ENCODE results near the gene ZIC5. TPM values are rescaled to one million over a fixed set of nuclear protein-coding genes. Genes with fewer than 3 reads are reported as not detected.

Gene ZIC5
- total RNA-seq (2014; rRNA removed; shearing (Covaris generic)): 0.07 TPM in 1 of 2 replicates, not detected in the other

- DNase-seq (ENCODE audit: low read depth): no peak
Measured at GRCh38 chr13:99971576-99972189, at the start of gene ZIC5. Gene ZIC5 (minus strand): TSS chr13:99971767. CDS start chr13:99971603, 164 bp downstream.

GRCh38 chr13:100019780-100020356, 48.3 kb upstream of the ZIC5 start:
- DNase-seq (ENCODE audit: low read depth): no peak

GRCh38 chr13:100014621-100015020, 43.1 kb upstream of the ZIC5 start:
- peak; percentile 14 for DNase-seq (ENCODE audit: low read depth)

DNA sequence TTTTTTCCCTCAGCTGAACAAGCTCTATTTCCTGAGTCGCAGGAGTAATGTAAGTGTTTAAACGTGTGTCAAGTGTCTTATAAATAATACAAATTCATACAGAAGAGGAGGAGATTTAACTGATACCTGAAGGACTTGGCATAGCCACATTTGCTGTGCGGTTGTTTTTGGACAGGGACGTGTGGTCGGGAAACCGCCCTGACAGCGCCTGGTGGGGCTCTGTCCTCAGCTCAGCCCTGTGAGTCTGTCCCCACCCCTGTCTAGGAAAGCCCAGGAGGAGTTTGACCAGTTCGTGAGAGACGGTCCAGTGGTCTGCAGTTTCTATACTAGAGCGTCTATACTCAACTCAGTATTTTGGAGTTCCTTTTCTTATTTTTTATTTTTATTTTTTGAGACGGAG, 26.7 kb upstream of the ZIC5 start:
- no peak for DNase-seq (ENCODE audit: low read depth)

GRCh38 chr13:99997702-99998214, 26.2 kb upstream of the ZIC5 start:
- no peak for DNase-seq (ENCODE audit: low read depth)

DNA sequence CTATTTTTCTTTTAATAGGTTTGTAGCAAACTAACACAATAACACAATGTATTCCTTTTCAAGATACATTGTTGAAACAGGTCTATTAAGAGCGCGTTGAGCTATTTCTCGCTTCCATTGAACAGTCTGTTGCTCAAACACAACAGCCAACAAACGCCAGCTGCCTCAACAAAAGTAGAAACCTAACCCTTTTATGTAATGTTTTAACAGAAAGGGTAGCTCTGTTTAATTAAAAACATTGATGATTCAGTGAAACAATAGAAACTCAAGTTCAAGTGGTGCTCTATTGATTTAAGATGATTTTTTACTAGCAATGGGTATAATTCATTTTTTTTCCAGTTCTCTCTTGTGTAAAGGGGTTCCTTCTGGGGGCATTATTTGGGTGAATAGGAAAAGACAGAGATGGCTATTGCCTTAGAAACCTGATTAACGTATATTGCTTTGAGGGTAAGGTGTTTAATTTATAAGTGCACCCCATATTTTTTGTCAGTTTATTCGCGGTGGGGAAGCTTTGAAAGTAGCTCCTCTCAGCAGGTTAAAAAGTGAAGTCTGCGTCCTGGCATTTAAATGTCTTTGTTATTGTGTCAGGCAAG, 24.9 kb upstream of the ZIC5 start:
- no peak for DNase-seq (ENCODE audit: low read depth)

GRCh38 chr13:99995589-99996380, 24.2 kb upstream of the ZIC5 start:
- peak; percentile 30 for DNase-seq (ENCODE audit: low read depth)

- DNase-seq (ENCODE audit: low read depth): no peak
Measured at GRCh38 chr13:99995104-99995588, 23.6 kb upstream of the ZIC5 start.

DNA sequence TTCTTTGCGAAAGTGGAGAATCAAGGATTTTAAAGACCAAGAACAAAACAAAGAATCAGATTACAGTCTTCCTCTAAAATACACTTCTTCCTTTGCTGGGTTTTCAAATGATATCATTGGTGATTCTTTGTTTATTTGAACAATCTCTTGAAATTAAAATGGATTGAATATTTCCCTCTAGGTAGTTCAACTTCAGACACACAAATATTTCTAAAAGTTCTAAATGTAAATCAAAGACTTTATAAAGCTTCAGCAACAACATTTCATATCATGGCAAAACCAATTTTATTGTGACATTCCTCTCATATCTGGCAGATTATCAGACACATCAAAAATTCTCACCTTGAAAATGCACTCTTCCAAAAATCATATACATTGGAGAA, 23.1 kb upstream of the ZIC5 start:
- no peak for DNase-seq (ENCODE audit: low read depth)

DNA sequence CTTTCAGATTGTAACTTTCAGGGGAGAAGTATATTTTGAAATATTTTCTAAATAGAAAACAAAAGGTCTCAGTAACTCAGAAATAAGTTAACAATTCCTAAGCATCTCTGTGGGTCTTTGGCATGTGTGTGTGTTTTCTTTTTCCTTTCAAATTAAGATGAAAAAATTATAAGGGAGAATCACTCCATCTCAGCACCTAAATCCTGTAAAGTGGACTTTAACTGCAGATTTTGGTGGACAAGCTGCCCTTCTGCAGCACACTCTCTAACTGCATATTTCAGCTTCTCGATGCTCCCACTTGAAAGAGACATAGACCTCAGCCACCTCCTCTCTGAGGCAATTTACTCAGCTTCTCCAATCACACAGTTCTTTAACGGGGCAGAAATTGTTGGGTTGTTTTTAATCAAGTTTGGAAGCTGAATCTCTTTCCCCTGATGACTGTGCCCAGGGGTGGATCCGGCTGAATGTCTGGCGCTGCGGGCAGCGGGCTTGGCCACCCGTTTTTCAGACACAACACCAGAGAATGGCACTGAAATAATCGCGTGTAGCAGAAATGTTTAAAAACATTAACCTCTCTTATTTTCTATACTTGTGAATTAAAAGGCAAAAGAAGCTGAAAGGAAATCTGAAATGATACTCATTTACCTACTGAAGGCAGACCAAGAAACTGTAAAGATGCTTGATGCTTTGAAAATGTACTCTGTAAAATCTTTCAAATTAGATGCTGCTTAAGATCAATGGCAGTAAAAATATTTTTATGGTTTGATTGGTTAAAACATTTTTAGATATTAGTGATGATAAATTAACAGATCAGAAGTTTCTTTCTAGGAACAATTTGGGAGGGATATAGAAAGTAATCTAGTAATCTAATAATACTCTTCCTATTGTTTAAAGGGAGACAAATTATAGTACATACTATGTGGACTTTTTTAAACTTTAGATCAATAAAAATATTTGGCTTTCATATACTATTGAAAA, 22.4 kb upstream of the ZIC5 start:
- DNase-seq (ENCODE audit: low read depth): no peak

GRCh38 chr13:99992949-99993351, 21.4 kb upstream of the ZIC5 start:
- DNase-seq (ENCODE audit: low read depth): no peak

DNA sequence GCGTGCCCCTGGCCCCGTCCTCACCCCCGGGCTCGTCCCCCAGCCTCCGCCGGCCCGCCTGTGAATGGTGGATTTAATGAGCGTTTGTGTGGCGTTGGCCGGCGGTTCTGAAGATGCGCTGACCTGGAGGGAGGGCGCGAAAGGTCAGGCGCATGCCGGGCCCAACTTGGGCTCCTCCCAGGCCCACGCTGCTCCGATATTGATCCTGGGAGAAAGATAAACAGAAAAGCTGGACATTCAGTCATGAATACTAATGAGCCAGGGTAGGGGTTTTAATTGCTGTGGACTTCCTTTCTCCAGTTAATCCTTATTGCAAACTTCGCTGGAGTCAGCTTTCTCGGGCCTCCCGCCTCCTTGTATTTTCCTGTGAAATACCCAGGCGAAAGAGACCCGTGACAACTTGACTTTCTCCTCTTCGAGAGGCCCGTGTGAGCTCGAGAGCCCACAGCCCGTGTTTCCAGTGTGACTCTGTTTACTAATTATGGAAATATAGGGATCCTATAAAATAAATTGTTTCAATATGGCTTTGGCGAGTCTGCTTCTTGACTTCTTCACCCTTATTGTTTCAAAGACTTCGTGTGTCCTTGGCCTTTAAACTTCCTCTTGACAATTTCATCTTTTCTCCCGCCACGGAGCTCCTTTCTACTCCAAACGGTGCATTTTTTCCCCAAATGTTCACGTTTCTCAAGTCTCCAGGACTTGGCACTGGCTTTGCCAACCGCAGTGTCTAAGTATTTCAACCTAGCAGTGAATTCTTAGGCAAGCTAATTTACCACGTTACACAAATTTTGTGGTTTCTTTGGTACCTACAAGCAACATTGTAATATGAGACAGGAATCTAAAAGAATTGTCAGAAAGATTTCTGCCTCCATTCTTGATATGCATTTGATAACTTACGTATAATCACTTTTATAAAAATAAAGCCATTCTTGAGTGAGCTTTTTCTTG, 20.5 kb upstream of the ZIC5 start:
- DNase-seq (ENCODE audit: low read depth): no peak

- no peak for DNase-seq (ENCODE audit: low read depth)
Measured at GRCh38 chr13:99991013-99991827, 19.7 kb upstream of the ZIC5 start.

DNA sequence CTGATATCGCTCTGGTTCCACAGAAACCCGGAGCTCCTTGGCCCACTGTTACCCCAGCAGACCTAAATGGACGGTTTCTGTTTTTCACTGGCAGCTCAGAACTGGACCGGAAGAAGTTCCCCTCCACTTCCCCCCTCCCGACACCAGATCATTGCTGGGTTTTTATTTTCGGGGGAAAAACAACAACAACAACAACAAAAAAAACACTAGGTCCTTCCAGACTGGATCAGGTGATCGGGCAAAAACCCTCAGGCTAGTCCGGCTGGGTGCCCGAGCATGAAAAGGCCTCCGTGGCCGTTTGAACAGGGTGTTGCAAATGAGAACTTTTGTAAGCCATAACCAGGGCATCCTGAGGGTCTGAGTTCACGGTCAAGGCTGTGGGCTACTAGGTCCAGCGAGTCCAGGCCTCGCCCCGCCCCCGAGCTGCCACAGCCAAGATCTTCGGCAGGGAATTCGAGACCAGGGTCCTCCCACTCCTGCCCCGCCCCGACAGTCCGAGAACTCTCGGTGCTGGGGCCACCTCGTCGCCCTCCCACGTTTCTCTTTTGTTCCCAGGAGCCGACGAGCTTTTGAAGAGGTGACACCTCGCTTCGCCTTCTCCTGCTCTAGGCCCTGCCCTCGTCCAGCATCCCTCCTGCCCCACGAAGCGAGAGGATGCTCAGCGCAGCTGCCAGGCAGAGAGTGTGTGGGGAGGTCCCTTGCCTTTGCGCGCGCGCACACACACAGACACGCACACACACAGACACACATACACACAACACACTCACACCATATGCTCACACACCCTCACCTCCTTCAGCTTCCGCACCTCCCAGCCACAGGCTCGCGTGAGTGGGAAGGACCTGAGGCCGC, 18.8 kb upstream of the ZIC5 start:
- DNase-seq (ENCODE audit: low read depth): no peak

- no peak for DNase-seq (ENCODE audit: low read depth)
Measured at GRCh38 chr13:99989276-99990125, 17.9 kb upstream of the ZIC5 start.

DNA sequence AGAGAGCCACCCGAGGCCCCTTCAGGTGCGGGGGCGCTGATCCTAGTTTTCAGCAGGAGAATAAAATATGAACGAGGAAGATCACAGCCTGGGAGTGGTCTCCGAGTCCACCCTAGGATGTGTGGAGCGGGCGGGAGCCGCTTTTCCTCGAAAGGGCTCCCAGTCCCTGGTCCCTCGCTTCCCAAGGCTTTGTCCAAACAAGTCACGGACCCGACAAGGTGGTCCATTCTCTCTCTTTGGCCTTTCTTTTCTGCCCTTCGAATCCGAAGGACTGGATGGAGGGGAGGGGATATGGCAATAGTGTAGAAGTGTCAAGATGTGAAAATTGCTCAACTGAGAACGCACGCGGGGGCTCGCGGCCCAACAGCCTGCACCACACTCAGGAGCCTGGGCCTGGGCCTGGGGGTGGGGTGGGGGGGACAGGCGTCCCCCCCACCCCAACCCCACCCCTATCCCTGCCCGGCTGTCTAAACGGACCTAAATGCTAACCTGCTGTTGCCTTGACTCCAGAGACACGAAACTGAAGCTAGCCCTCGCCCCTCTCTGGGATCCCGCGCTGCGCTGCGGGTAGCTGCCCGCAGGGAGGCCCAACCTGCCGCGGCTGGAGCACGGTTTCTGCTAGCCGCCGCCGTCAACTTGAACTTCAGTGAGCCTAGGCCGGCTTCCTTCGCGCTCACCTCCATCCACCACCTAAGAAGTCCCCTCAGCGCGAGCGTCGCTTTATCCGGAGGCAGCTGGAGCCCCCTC, 17.1 kb upstream of the ZIC5 start:
- no peak for DNase-seq (ENCODE audit: low read depth)

All from M059J (cell line).